Central memory CD8-positive, alpha-beta T cell (primary cell): Measurements from ENCODE around the gene TARS1.

Experiments
- ATAC-seq: fragments of 150-1000 bp; cut with Tn5 transposase; replicated peaks from 2 replicates; pipeline ENCODE4 v1.10.0; 2022; ENCODE audit warnings: mild to moderate bottlenecking, moderate FRiP score, moderate number of reproducible peaks; ENCODE audit not compliant: poor library complexity, severe bottlenecking; ENCODE audit errors: extremely low read depth
- DNase-seq, 2 donors: peaks; one replicate each; pipeline ENCODE4 v3.0.0; 2021; ENCODE audit warnings: low spot score in 2 of 2
- H3K27ac Mint-ChIP-seq: one replicate; pipeline ENCODE4 v1.8.0; 2022; ENCODE audit warnings: low read depth, mild to moderate bottlenecking, moderate library complexity, mixed read lengths
- H3K27me3 Mint-ChIP-seq: one replicate; pipeline ENCODE4 v1.8.0; 2022; ENCODE audit warnings: mixed read lengths
- H3K36me3 Mint-ChIP-seq: one replicate; pipeline ENCODE4 v1.8.0; 2022; ENCODE audit warnings: mild to moderate bottlenecking, moderate library complexity, mixed read lengths; ENCODE audit not compliant: insufficient read depth
- H3K4me1 Mint-ChIP-seq: one replicate; pipeline ENCODE4 v1.8.0; 2022; ENCODE audit warnings: mixed read lengths
- H3K4me3 Mint-ChIP-seq: one replicate; pipeline ENCODE4 v1.8.0; 2022; ENCODE audit warnings: mild to moderate bottlenecking, moderate library complexity, mixed read lengths
- H3K9me3 Mint-ChIP-seq: one replicate; pipeline ENCODE4 v1.8.0; 2022; ENCODE audit warnings: mixed read lengths

The TARS1 gene

GRCh38 chr5:33477816-33478215 is 37.1 kb downstream of the TARS1 start:
- H3K4me3 Mint-ChIP-seq = no peak overlapping the region
- no peak overlapping the region for H3K27ac Mint-ChIP-seq
- H3K36me3 Mint-ChIP-seq = peaks cover 8% of the 10 kb centered on the region
- no peaks in the 10 kb centered on the region for H3K4me1 Mint-ChIP-seq
- H3K9me3 Mint-ChIP-seq = no peaks in the 10 kb centered on the region
- no peak for ATAC-seq
- no peak for DNase-seq
- H3K27me3 Mint-ChIP-seq = no peaks in the 10 kb centered on the region

- ATAC-seq (no peak), DNase-seq (no peak)
- Mint-ChIP-seq H3K27ac (no peak overlapping the region), H3K27me3 (no peaks in the 10 kb centered on the region), H3K4me3 (no peak overlapping the region), H3K4me1 (no peaks in the 10 kb centered on the region), H3K9me3 (no peaks in the 10 kb centered on the region), H3K36me3 (peaks cover 4% of the 10 kb centered on the region)
Observed at GRCh38 chr5:33479311-33479710, 38.5 kb downstream of the TARS1 start.

- H3K27me3 Mint-ChIP-seq = no peaks in the 10 kb centered on the region
- no peak overlapping the region for H3K27ac Mint-ChIP-seq
- DNase-seq (no peak), ATAC-seq (no peak)
- no peaks in the 10 kb centered on the region for H3K9me3 Mint-ChIP-seq
- no peak overlapping the region for H3K4me3 Mint-ChIP-seq
- peaks cover 2% of the 10 kb centered on the region for H3K36me3 Mint-ChIP-seq
- H3K4me1 Mint-ChIP-seq = no peaks in the 10 kb centered on the region
Observed at GRCh38 chr5:33480876-33481275, 40.1 kb downstream of the TARS1 start.

DNA sequence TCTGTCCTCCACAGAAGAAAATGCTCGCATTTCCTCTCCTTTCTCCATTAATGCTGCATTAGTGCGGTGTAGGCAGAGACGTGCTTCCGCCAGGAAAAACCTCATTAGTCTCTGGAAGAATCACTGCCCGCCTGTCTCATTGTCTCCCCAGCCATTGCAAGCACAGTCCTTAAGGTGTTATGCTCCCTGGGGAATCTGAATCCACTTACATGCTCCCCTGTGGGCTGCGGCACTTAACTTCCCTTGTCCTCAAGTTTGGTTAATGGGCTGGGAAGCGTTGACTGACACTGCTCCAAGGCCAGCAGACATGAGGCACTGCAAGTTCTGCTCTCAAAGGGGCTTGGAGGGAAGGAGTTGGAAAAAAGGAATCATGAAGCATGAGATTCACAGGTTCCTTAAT is 41.6 kb downstream of the TARS1 start:
- Mint-ChIP-seq H3K36me3 (peaks cover 2% of the 10 kb centered on the region), H3K4me1 (no peaks in the 10 kb centered on the region), H3K27me3 (no peaks in the 10 kb centered on the region), H3K9me3 (no peaks in the 10 kb centered on the region), H3K27ac (no peak overlapping the region), H3K4me3 (no peak overlapping the region)
- DNase-seq = no peak
- ATAC-seq = no peak

DNA sequence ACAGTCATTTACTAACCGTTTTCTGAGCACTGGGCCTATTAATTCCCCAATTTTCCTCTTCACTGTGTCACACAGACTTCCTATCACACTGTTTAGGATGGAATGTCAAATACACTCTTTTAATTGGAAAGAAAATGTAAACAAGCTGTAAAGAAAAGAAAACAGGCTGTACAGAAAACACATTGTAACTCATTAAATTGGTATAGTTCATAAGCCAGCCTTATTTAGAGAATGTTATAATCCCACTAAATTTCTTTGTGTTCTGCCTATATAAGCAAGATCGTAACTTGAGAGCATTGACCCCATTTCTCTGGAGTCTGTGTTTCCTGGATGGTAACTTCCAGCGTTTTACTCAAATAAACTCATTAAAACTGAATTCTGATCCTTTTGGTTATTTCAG is 46.5 kb downstream of the TARS1 start:
- no peak for DNase-seq
- Mint-ChIP-seq H3K4me3 (no peak overlapping the region), H3K27ac (no peak overlapping the region), H3K36me3 (no peaks in the 10 kb centered on the region), H3K27me3 (no peaks in the 10 kb centered on the region), H3K4me1 (no peaks in the 10 kb centered on the region), H3K9me3 (no peaks in the 10 kb centered on the region)
- ATAC-seq = no peak

DNA sequence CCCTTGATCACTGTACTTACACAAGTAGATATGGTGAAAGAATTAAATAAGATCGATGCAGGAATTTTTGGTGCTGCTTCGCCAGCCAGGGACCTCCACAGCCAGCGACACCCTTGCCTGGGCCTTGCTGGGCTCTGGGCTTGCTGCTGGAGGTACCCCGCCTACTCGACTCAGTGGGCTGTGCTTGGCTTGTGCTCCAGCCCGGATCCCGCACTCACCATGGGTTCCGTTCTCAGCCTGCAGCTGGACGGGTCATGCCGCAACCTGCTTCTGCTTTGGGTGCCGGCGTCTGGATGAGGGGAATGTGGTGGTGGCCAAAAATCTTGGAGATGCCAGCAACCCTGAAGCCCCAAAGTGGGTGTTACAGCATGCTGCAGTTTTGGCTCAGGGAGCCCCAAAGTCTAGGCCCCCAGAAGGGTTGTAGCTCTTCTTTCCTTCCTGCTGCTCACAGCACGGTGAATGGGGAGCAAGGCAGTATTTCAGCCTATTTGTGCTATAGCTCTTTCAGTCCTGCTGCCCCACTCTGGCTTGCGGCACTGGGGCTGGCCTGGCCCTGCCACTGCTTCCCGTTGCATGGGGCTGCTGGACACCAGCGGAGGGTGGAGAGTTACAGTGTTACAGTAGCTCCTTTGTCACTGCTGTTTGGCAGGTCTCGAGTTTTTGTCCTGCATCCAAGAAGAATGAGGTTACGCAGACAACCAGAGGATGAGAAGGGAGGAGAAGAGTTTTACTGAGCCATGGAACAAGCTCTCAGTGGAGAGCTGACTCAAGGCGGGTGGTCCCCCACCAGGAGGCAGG is 48.0 kb downstream of the TARS1 start:
- Mint-ChIP-seq H3K9me3 (no peaks in the 10 kb centered on the region), H3K4me3 (no peak overlapping the region), H3K27me3 (no peaks in the 10 kb centered on the region), H3K36me3 (no peaks in the 10 kb centered on the region), H3K27ac (no peak overlapping the region), H3K4me1 (no peaks in the 10 kb centered on the region)
- no peak for ATAC-seq
- DNase-seq = no peak

- no peaks in the 10 kb centered on the region for H3K4me1 Mint-ChIP-seq
- no peak overlapping the region for H3K27ac Mint-ChIP-seq
- H3K27me3 Mint-ChIP-seq = no peaks in the 10 kb centered on the region
- no peak overlapping the region for H3K4me3 Mint-ChIP-seq
- ATAC-seq (no peak), DNase-seq (no peak)
- H3K36me3 Mint-ChIP-seq = no peaks in the 10 kb centered on the region
- no peaks in the 10 kb centered on the region for H3K9me3 Mint-ChIP-seq
Observed at GRCh38 chr5:33489481-33490067, 48.8 kb downstream of the TARS1 start.

DNA sequence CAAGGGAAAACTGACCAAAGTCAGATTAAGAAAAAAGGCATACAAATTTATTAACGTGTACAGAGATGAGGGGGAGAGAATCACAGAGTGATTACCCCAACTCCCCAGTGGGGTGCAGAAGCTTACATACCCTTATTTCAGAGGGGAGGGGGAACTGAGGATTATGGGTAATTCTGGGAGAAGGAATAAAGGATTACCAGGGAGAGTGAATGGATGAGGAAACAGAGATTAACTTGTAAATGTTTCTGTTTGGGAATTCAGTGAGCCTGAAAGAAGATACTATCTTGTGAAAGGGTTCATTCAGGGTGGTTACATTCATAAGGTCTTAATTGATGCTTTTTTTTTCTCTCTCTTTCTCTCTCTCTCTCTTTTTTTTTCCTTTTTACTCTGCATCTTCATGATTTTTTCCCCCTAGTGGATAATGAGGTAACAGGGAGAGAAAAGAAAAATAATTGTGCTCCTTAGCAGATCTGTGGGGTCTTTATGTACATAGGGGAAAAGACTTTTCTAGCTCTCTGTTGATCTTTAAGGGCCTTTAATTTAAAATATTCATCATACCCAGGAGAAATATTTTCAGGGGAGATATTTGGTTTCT is 49.4 kb downstream of the TARS1 start:
- H3K27ac Mint-ChIP-seq = no peak overlapping the region
- H3K27me3 Mint-ChIP-seq = no peaks in the 10 kb centered on the region
- no peaks in the 10 kb centered on the region for H3K36me3 Mint-ChIP-seq
- H3K9me3 Mint-ChIP-seq = no peaks in the 10 kb centered on the region
- DNase-seq (no peak), ATAC-seq (no peak)
- no peaks in the 10 kb centered on the region for H3K4me1 Mint-ChIP-seq
- H3K4me3 Mint-ChIP-seq = no peak overlapping the region

DNA sequence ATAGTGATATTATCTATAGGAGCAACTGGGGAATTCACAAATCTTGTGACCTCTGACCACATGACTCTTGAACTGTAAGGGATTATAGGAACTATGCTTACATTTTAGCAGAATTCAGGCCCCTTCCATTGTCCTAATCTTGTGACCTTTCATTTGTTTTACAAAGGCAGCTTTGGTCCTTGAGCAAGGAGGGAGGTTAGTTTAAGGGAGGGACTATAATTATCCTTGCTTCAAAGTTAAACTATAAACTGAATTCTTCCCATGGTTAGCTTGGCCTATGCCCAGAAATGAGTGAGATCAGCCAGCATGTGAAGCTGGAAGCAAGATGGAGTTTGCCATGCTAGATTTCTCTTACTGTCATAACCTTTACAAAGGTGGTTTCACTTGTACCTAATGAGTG is 51.2 kb downstream of the TARS1 start:
- Mint-ChIP-seq H3K27ac (no peak overlapping the region), H3K27me3 (no peaks in the 10 kb centered on the region), H3K36me3 (no peaks in the 10 kb centered on the region), H3K4me3 (no peak overlapping the region), H3K9me3 (no peaks in the 10 kb centered on the region), H3K4me1 (no peaks in the 10 kb centered on the region)
- DNase-seq (no peak), ATAC-seq (no peak)

DNA sequence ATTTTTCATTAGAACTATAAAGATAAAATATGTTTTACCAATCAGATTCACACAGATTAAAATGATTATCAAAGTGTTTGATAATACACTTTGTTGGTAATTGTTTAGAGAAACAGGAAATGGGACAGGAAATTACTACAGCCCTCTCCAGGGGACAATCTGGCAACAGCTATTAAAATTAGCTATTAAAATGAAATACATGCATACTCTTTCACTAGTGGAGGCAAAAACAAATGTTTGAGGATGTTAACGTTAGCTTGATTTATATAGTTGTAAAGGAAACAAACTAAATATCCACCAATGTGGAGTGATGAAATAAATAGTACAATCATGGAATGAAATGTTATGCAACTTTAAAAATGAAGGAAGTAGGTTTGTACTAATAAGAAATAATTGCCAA is 53.7 kb downstream of the TARS1 start:
- ATAC-seq = no peak
- no peaks in the 10 kb centered on the region for H3K27me3 Mint-ChIP-seq
- no peaks in the 10 kb centered on the region for H3K4me1 Mint-ChIP-seq
- no peaks in the 10 kb centered on the region for H3K9me3 Mint-ChIP-seq
- H3K4me3 Mint-ChIP-seq = no peak overlapping the region
- no peak overlapping the region for H3K27ac Mint-ChIP-seq
- H3K36me3 Mint-ChIP-seq = no peaks in the 10 kb centered on the region
- DNase-seq = no peak

- H3K36me3 Mint-ChIP-seq = no peaks in the 10 kb centered on the region
- no peaks in the 10 kb centered on the region for H3K27me3 Mint-ChIP-seq
- no peak overlapping the region for H3K4me3 Mint-ChIP-seq
- no peak overlapping the region for H3K27ac Mint-ChIP-seq
- ATAC-seq (no peak), DNase-seq (no peak)
- H3K4me1 Mint-ChIP-seq = no peaks in the 10 kb centered on the region
- no peaks in the 10 kb centered on the region for H3K9me3 Mint-ChIP-seq
Observed at GRCh38 chr5:33501260-33501659, 60.5 kb downstream of the TARS1 start.

DNA sequence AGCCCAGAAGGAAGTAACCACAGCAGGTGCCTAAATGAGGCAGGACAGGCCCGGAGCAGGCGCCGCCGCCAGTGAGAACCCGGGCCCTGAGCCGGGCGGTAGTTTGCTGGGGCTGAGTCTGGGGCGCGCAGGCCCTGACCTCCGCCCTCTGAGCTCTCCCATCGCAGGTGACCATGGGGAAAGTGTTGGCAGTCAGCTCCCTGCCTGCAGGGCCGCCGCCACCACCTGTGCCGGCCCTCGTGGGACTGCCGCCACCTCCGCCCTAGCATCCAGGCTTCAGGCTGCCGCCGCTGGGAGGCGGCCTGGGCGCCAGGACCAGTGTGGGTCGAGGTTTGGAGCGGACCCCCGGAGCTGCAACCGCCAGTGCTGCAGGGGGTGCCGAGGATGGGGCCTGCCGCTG is 61.1 kb downstream of the TARS1 start:
- DNase-seq = no peak
- Mint-ChIP-seq H3K9me3 (no peaks in the 10 kb centered on the region), H3K27me3 (no peaks in the 10 kb centered on the region), H3K36me3 (no peaks in the 10 kb centered on the region), H3K27ac (no peak overlapping the region), H3K4me1 (no peaks in the 10 kb centered on the region), H3K4me3 (no peak overlapping the region)
- no peak for ATAC-seq

GRCh38 chr5:33504570-33504969 is 63.8 kb downstream of the TARS1 start:
- Mint-ChIP-seq H3K4me1 (no peaks in the 10 kb centered on the region), H3K27ac (no peak overlapping the region), H3K4me3 (no peak overlapping the region), H3K9me3 (no peaks in the 10 kb centered on the region), H3K36me3 (no peaks in the 10 kb centered on the region), H3K27me3 (no peaks in the 10 kb centered on the region)
- DNase-seq = no peak
- no peak for ATAC-seq
